Measurements from ENCODE around the gene RPS26.
"Not testable (repeated sequence)": the region's sequence is repeated elsewhere in the genome, so short reads cannot be mapped to it uniquely, and the experiment has no call there.

The RPS26 gene

DNA sequence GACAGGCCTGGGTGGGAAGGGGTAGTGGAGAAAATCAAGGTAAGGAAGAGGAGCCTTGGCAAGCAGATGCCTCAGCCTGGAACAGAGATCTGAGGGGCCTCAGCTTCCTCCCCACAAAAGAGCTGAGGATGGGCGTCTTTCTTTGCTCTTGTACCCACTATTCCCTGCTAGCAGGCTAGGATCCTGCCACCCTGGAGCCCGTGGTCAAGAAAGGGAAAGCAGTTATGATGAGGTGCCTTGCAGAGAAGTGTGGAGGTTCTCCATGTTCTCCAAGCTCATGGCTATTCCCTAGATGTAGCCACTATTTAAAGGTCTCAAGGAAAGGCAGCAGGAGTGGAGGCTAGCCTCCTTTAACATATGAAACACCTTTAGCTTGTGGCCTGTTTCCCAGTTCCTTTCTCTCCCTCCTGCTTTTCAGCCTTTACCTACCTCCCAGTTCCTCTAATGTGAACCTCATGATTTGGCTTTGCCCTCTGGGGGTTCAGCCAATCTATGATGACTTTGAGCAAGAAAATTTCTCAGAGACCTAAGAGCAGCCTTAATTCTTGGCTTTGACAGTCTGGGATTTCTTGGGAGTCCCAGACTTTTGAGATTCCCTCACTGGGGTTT lies 19.7 kb upstream of the RPS26 start:
- FAIRE-seq = no peak

- no peak for FAIRE-seq
These were observed 13.1 kb upstream of the RPS26 start for GRCh38 chr12:56028511-56029165.

- FAIRE-seq = no peak
These were observed 12.6 kb upstream of the RPS26 start for GRCh38 chr12:56029166-56029519.

DNA sequence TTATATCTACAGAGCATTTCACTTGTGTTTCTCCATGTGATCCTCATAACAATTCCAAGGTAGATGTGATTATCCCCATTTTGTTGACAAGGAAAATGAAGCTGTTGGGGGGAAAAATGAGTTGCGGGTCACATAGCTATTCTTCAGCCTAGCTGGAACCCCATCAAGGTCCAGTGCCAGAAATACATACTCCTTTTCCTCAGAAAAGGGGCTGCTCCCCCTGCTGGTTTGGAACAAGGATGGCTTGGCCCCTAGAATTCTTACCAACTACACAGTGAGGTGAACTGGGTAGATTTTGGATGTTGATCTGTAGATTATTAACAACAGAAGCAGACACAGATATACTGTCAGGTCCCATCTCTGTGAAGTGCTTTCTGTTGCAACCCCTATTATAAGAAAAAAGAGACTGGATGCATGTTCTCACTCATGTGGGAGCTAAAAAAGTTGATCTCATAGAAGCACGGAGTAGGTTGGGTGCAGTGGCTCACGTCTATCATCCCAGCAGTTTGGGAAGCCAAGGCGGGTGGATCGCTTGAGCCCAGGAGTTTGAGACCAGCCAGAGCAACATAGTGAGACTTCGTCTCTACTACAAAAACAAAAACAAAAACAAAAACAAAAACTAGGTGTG lies 11.9 kb upstream of the RPS26 start:
- FAIRE-seq = peak; percentile 92

- no peak for FAIRE-seq
These were observed 9.7 kb upstream of the RPS26 start for GRCh38 chr12:56031987-56032386.

DNA sequence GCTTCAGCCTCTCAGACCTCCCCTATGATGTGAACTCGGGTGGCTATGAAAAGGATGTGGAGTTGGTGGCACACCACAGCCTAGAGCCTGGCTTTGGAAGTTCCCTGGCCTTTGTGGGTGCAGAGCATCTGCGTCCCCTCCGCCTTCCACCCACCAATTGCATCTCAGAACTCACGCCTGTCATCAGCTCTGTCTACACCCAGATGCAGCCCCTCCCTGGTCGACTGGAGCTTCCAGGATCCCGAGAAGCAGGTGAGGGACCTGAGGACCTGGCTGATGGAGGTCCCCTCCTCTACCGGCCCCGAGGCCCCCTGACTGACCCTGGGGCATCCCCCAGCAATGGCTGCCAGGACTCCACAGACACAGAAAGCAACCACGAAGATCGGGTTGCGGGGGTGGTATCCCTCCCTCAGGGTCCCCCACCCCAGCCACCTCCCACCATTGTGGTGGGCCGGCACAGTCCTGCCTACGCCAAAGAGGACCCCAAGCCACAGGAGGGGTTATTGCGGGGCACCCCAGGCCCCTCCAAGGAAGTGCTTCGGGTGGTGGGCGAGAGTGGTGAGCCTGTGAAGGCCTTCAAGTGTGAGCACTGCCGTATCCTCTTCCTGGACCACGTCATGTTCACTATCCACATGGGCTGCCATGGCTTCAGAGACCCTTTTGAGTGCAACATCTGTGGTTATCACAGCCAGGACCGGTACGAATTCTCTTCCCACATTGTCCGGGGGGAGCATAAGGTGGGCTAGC lies 7.0 kb upstream of the RPS26 start:
- no peak for FAIRE-seq

DNA sequence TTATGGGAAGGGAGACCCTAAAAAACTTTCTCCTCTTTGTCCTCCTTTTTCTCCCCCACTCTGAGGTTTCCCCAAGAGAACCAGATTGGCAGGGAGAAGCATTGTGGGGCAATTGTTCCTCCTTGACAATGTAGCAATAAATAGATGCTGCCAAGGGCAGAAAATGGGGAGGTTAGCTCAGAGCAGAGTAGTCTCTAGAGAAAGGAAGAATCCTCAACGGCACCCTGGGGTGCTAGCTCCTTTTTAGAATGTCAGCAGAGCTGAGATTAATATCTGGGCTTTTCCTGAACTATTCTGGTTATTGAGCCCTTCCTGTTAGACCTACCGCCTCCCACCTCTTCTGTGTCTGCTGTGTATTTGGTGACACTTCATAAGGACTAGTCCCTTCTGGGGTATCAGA lies 4.6 kb upstream of the RPS26 start:
- FAIRE-seq = no peak

DNA sequence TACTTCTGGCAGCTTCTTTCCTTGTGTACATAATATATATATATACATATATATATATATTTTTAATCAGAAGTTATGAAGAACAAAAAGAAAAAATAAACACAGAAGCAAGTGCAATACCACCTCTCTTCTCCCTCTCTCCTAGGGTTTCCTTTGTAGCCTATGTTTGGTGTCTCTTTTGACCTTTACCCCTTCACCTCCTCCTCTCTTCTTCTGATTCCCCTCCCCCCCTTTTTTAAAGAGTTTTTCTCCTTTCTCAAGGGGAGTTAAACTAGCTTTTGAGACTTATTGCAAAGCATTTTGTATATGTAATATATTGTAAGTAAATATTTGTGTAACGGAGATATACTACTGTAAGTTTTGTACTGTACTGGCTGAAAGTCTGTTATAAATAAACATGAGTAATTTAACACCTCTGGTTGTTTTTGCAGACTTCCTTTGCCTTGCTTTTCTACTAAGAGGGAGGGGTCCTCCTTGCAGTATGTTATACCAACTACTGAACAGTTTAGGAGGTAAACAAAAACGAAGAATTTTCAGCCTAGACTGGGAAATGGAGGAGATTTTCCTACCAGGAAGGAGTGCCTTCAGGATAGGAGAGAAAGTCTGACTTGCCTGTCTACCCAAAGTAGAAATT lies 3.6 kb upstream of the RPS26 start:
- no peak for FAIRE-seq

- no peak for FAIRE-seq
These were observed 1.6 kb upstream of the RPS26 start for GRCh38 chr12:56040151-56040550.

DNA sequence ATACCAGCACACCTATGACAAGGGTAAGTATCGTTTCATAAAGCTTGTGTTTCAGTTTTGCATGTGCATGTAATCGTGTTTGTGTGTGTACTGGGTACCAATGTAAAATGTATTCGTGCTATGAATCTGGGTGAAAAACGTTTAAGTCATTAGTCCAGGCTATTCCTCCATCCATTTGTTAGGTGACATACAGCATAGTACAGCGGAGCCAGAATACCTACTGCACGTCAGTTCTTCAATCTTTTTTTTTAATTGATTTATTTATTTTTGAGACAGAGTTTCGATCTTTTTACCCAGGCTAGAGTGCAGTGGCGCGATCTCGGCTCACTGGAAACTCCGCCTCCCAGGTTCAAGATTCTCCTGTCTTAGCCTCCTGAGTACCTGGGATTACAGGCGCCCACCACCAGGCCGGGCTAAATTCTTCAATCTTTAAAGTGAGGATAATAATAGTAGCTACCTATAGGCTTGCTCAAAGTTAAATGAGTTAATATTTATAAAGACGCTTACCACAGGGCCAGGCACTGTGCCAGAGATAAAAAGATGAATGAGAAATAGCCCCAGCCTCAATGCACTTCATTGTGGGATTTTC lies 661 bp upstream of the RPS26 start:
- no peak for FAIRE-seq

GRCh38 chr12:56042430-56042813 lies 704 bp downstream of the RPS26 start:
- not testable (repeated sequence) for FAIRE-seq

DNA sequence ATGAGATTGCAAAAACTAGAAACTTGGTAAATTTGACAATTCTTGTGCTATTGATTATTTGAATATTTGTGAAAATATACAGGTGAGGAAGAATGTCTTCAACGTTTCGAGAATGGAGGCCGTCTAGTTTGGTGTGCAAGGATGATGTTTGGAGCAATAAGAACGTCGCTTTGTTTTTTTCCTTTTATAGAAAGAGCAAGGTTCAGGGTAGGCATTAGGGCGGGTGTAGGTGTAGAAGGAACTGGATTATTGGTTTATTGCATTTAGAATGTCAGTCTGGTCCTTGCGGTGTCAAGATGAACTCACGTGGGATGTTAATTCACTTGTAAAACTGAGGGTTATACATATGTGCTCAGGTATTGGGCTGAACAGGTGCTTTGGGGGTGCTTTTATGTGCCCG lies 1.1 kb downstream of the RPS26 start:
- no peak for FAIRE-seq

- no peak for FAIRE-seq
These were observed 4.5 kb downstream of the RPS26 start for GRCh38 chr12:56046027-56046780.

- no peak for FAIRE-seq
These were observed 11.7 kb downstream of the RPS26 start for GRCh38 chr12:56053407-56053893.

- not testable (repeated sequence) for FAIRE-seq
These were observed 18.2 kb downstream of the RPS26 start for GRCh38 chr12:56059964-56060363.

DNA sequence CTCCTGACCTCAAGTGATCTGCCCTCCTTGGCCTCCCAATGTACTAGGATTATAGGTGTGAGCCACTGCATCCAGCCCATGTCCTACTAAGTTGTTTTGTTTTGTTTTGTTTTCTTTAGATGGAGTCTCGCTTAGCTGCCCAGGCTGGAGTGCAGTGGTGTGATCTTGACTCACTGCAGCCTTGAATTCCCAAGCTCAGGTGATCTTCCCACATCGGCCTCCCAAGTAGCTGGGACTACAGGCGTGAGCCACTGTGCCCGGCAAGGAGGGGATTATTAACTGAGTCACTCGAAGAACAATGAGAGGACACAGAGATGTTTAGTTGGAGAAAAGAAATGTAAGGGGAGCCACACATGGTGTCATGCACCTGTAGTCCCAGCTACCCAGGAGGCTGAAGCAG lies 20.3 kb downstream of the RPS26 start:
- no peak for FAIRE-seq

DNA sequence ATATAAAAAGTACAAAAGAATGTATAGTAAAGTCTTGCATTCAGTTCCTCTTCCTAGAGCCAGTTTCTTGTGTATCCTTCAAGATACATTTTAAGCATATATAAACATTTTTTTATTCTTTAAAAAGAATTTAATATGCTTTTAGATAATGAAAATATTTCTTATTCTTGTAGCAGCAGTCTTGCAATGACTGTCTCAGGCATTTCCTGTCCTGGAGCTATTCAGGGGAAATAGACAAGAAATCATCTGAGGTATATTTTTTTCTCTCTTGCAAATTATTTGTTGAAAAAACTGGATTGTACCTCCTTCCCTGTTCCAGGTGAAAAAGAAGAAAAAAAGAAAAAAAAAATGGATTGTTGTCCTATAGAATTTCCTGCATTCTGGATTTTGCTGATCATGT lies 21.3 kb downstream of the RPS26 start:
- no peak for FAIRE-seq

- no peak for FAIRE-seq
These were observed 29.9 kb downstream of the RPS26 start for GRCh38 chr12:56071648-56072047.

GRCh38 chr12:56074396-56074795 lies 32.7 kb downstream of the RPS26 start:
- no peak for FAIRE-seq

GRCh38 chr12:56077966-56078365 lies 36.2 kb downstream of the RPS26 start:
- FAIRE-seq = not testable (repeated sequence)

- FAIRE-seq = no peak
These were observed 36.7 kb downstream of the RPS26 start for GRCh38 chr12:56078427-56078826.

Data from G401.6 (cell line).